K562 (cell line): ENCODE data around the gene SLC39A11. TPM values are rescaled to one million over a fixed set of nuclear protein-coding genes. Genes with fewer than 3 reads are reported as not detected.

Experiments used
- ATAC-seq: fragments of 200-7000 bp; cut with Tn5 transposase; 3 replicates; pipeline ENCODE4 v1.9.1; 2020; ENCODE audit warnings: moderate library complexity
- BruUV-seq: library from RNA; stranded (reverse); fragments of 400-500 nt; replicated peaks from 2 replicates; lab custom pipeline; 2021; lab: Mats Ljungman, UMichigan
- CTCF ChIA-PET: fragments of 300-600 bp; formaldehyde crosslinking; extraction: SDS; loops from one replicate; lab custom pipeline; 2021; ENCODE audit warnings: low intra/inter-chr PET ratio; lab: Yijun Ruan, JAX
- POLR2A ChIA-PET: fragments of 300-600, 350-650 bp; sonication (Branson Sonifier 250); formaldehyde crosslinking; extraction: SDS; loops from one replicate; lab custom pipeline; 2021; ENCODE audit warnings: antibody characterized with exemption, inconsistent platforms; lab: Yijun Ruan, JAX
- DNase-seq, 4 experiments: peaks; one replicate each; pipeline versions ENCODE4 v3.0.0 to v3.0.0-alpha.2; 2011 to 2018; ENCODE audit warnings: low spot score in 3 of 4, mixed read lengths in 3 of 4; ENCODE audit errors: extremely low read depth in 1 of 4
- FAIRE-seq: peaks from 2 replicates; lab custom pipeline; 2011; peaks lifted over from hg19 to GRCh38; lab: Jason Lieb, UNC
- H2AFZ ChIP-seq: 2 replicates; pipeline ENCODE4 v1.6.0; 2011; ENCODE audit warnings: low read depth, low read length, control low read depth, inconsistent platforms
- H3K27ac ChIP-seq: fragments of 200-600 bp; 3 replicates; pipeline ENCODE4 v1.8.0; 2011; ENCODE audit warnings: low read depth, mild to moderate bottlenecking, control low read depth, inconsistent platforms, low read length, moderate library complexity, mixed read lengths; ENCODE audit errors: extremely low read depth
- H3K27me3 ChIP-seq, 2 experiments: fragments of 300-600 bp in 1 of 2; 2 replicates in 1 of 2; 3 replicates in 1 of 2; pipeline versions ENCODE4 v1.6.0 to v1.8.0; 2011; ENCODE audit warnings: inconsistent platforms in 2 of 2, low read length in 2 of 2, mild to moderate bottlenecking in 1 of 2, mixed read lengths in 1 of 2, moderate library complexity in 1 of 2; ENCODE audit not compliant: control insufficient read depth in 2 of 2, insufficient read depth in 2 of 2
- H3K36me3 ChIP-seq: fragments of 300-600 bp; 3 replicates; pipeline ENCODE4 v1.8.0; 2011; ENCODE audit warnings: mild to moderate bottlenecking, low read length, inconsistent platforms; ENCODE audit not compliant: control insufficient read depth, insufficient read depth
- H3K4me1 ChIP-seq, 2 experiments: fragments of 200-600 bp in 1 of 2; replicated peaks in 1 of 2; 2 replicates in 1 of 2; 3 replicates in 1 of 2; pipeline versions ENCODE4 v1.5.1 to v1.8.0; 2011; ENCODE audit warnings: inconsistent platforms in 2 of 2, low read length in 2 of 2, mild to moderate bottlenecking in 1 of 2, mixed read lengths in 1 of 2, moderate library complexity in 1 of 2; ENCODE audit not compliant: control insufficient read depth in 2 of 2, insufficient read depth in 2 of 2
- H3K4me2 ChIP-seq: 2 replicates; pipeline ENCODE4 v1.6.1; 2011; ENCODE audit warnings: low read length, control low read depth, inconsistent platforms, mixed read lengths; ENCODE audit not compliant: insufficient read depth
- H3K4me3 ChIP-seq: fragments of 200-600 bp; sonication (generic), shearing (Covaris generic); 2 replicates; pipeline ENCODE4 v1.5.1; 2016; ENCODE audit warnings: control low read depth, inconsistent platforms
- H3K79me2 ChIP-seq: fragments of 200-600 bp; 3 replicates; pipeline ENCODE4 v1.8.0; 2011; ENCODE audit warnings: low read length, inconsistent platforms; ENCODE audit not compliant: control insufficient read depth, insufficient read depth
- H3K9ac ChIP-seq, 2 experiments: 2 replicates each; pipeline versions ENCODE4 v1.6.0 to v1.6.1; 2011; ENCODE audit warnings: low read depth in 2 of 2, low read length in 2 of 2, control low read depth in 1 of 2, inconsistent platforms in 1 of 2, mild to moderate bottlenecking in 1 of 2, mixed read lengths in 1 of 2; ENCODE audit not compliant: insufficient read depth in 1 of 2
- H3K9me1 ChIP-seq: one replicate; pipeline ENCODE4 v1.6.0; 2011; ENCODE audit warnings: inconsistent platforms, mild to moderate bottlenecking, low read length, moderate library complexity; ENCODE audit not compliant: control insufficient read depth, insufficient read depth
- H3K9me3 ChIP-seq: replicated peaks from 2 replicates; pipeline ENCODE4 v1.5.1; 2011; ENCODE audit warnings: low read depth, low read length, inconsistent platforms; ENCODE audit not compliant: control insufficient read depth, insufficient read depth
- H4K20me1 ChIP-seq: replicated peaks from 2 replicates; pipeline ENCODE4 v1.6.1; 2011; ENCODE audit warnings: low read length, inconsistent platforms, mixed read lengths; ENCODE audit not compliant: control insufficient read depth, insufficient read depth
- ARID2 ChIP-seq: fragments of 450-650 bp; IDR thresholded peaks from 2 replicates; pipeline ENCODE4 v1.6.1; 2017; ENCODE audit warnings: antibody characterized with exemption, mild to moderate bottlenecking
- EHMT2 ChIP-seq: fragments of 450-650 bp; IDR thresholded peaks from 2 replicates; pipeline ENCODE4 v1.6.1; 2018; ENCODE audit warnings: antibody characterized with exemption
- SMARCA4 ChIP-seq: fragments of 450-650 bp; IDR thresholded peaks from 2 replicates; pipeline ENCODE4 v1.6.1; 2016
- WGBS: fragments of 100-300 bp; shearing (Covaris generic); methylation state at CpG from one replicate; pipeline ENCODE4 v1.1.6; 2016; ENCODE audit warnings: low coverage, mixed read lengths; ENCODE audit not compliant: insufficient coverage; ENCODE audit errors: missing lambda C conversion rate; 5-methylcytosine and 5-hydroxymethylcytosine counted together
- in situ Hi-C: fragments of 300-500 bp; cut with MboI; formaldehyde crosslinking; loops from 4 replicates; pipeline ENCODE4 v1.15.0; 2018; ENCODE audit warnings: inconsistent platforms, mixed read lengths
- intact Hi-C: fragments of 100-400 bp; cut with micrococcal nuclease; formaldehyde crosslinking; loops from 2 replicates; pipeline ENCODE4 v1.14.2; 2022
- polyA plus RNA-seq, 8 experiments: library from polyadenylated mRNA; depleted of rRNA in 4 of 8; stranded (reverse) in 5 of 8; unstranded in 3 of 8; fragments of >200 nt; fragmentation: Nextera tagmentation in 2 of 8; fragmentation: Illumina TruSeq in 1 of 8; extraction: Ambion mirVana in 2 of 8; extraction: Trizol in 1 of 8; gene quantifications; 2 replicates each; pipeline versions ENCODE4 v1.2.1 to v1.2.3, GENCODE V29; 2011 to 2014; ENCODE audit warnings: inconsistent platforms in 1 of 8, missing spikeins in 1 of 8
- total RNA-seq, 7 experiments: library from RNA; depleted of rRNA in 6 of 7; stranded (reverse); fragments of >200 nt in 6 of 7; fragmentation: Illumina TruSeq in 2 of 7; extraction: Trizol in 2 of 7; gene quantifications; 2 replicates each; pipeline versions ENCODE4 v1.2.1 to v1.2.3, GENCODE V29; 2011 to 2021; ENCODE audit warnings: low replicate concordance in 1 of 7

The SLC39A11 gene
- total and polyA plus RNA-seq, 9 of the 15 experiments (the other 6 are each of a cell fraction or from before 2014, with no cell fraction given): 10.5 to 26.4 (median 13.4) TPM

DNA sequence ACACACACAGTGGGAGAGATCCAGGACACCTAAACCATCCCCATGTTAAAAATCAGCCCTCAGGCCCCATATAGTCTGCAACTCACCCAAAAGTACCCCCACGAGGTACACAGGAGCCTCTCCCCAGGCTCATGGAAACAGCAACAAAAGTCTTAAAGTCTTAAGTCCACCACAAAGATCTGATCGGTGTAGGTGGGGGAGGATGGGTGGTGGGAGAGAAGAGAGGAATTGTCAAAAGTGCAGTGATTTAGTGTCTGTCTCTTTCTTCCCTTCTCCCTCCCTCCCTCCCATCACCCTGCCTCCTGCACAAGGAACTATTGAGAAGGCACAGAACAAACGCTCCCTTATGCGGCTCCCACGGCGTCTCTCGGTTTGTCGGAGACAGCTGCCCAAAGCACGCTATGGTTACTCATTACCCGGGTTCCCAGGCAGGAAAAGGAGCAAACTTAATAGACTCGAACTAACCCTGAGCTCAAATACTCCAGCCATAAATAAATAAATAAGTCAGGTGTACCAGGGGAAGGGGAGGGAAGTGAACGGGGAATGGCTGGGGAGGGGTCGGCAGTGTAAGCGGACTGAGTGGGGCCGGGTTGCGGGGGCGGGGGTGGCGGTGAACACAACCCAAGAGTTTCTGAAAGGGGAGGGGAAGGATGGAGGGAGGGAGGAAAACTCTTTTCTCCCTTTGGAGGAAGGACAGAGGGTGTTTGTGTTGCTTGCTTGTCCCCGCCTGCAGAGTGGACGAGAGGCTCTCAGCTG lies 477.4 kb downstream of the SLC39A11 start:
- Histone ChIP-seq H4K20me1 (no peaks in the 10 kb centered on the region), H3K27ac (no peak overlapping the region), H3K4me3 (no peak overlapping the region), H3K9me3 (no peaks in the 10 kb centered on the region), H3K4me1 (no peaks in the 10 kb centered on the region), H2AFZ (no peak overlapping the region), H3K9me1 (no peaks in the 10 kb centered on the region), H3K9ac (no peak overlapping the region), H3K27me3 (peaks cover 15 to 41% of the 10 kb centered on the region in 2 experiments), H3K36me3 (no peaks in the 10 kb centered on the region), H3K4me2 (no peak overlapping the region), H3K79me2 (no peaks in the 10 kb centered on the region)
- intact Hi-C loops (no loop called here), in situ Hi-C loops (no loop called here)
- no peak for TF ChIP-seq EHMT2
- no TSS peak for BruUV-seq
- no peak for DNase-seq
- 0% methylated on average over 11 of the region's 20 CpGs for WGBS
- FAIRE-seq: no peak
- POLR2A ChIA-PET: no interaction called here
- CTCF ChIA-PET: no interaction called here
- no peak for ATAC-seq

DNA sequence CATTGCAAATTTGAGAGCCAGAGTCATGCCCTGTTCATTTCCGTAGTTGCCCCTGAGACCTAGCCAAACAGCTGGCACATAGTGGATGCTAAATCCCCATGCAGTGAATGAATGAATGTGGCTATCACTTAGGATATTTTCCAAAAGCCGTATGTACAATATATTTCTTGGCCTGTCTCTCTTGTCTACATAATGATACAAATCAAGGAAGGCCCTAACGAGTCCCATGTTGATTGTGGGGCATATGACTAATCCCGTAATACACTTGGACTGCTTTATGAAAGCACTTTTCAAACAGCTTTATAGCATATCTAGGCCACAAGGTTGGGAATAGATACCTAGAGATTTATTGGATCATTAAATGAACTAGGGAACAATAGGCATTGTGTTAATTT lies 478.0 kb downstream of the SLC39A11 start:
- no peak overlapping the region for H3K4me3 ChIP-seq
- no peaks in the 10 kb centered on the region for H3K79me2 ChIP-seq
- no peaks in the 10 kb centered on the region for H3K36me3 ChIP-seq
- ATAC-seq (no peak), FAIRE-seq (no peak), DNase-seq (no peak)
- no peaks in the 10 kb centered on the region for H3K9me3 ChIP-seq
- H4K20me1 ChIP-seq: no peaks in the 10 kb centered on the region
- H3K4me2 ChIP-seq: no peak overlapping the region
- H3K9me1 ChIP-seq: no peaks in the 10 kb centered on the region
- in situ Hi-C loops (no loop called here), intact Hi-C loops (no loop called here)
- ChIA-PET POLR2A (no interaction called here), CTCF (no interaction called here)
- H3K9ac ChIP-seq: no peak overlapping the region
- no peak overlapping the region for H2AFZ ChIP-seq
- H3K4me1 ChIP-seq: no peaks in the 10 kb centered on the region
- 0% methylated on average over 4 of the region's 4 CpGs for WGBS
- H3K27me3 ChIP-seq: peaks cover 15 to 41% of the 10 kb centered on the region in 2 experiments
- TF ChIP-seq ARID2 (no peak), SMARCA4 (no peak)
- H3K27ac ChIP-seq: no peak overlapping the region
- BruUV-seq: no TSS peak
